Gastroesophageal sphincter (tissue), 4 donors: ENCODE measurements around the gene NME5. TPM values are rescaled to one million over a fixed set of nuclear protein-coding genes. Genes with fewer than 3 reads are reported as not detected.

Experiments used
- ATAC-seq: fragments of 150-250 bp; one replicate; pipeline ENCODE4 v1.9.1; 2016; ENCODE audit warnings: mild to moderate bottlenecking, moderate library complexity
- H3K27ac ChIP-seq, 4 donors: fragments of 200-600 bp; sonication (generic) in 3 of 4; 1 replicate in 3 of 4; 2 replicates in 1 of 4; pipeline ENCODE4 v1.5.1; 2016 to 2019
- H3K27me3 ChIP-seq: fragments of 200-600 bp; sonication (generic); one replicate; pipeline ENCODE4 v1.5.1; 2019
- H3K36me3 ChIP-seq, 2 donors: fragments of 200-600 bp; sonication (generic); one replicate each; pipeline ENCODE4 v1.5.1; 2019; ENCODE audit warnings: control low read depth in 1 of 2
- H3K4me1 ChIP-seq, 3 donors: fragments of 200-600 bp; sonication (generic); 1 replicate in 2 of 3; 2 replicates in 1 of 3; pipeline ENCODE4 v1.5.1; 2016 to 2019; ENCODE audit warnings: control low read depth in 2 of 3
- H3K4me3 ChIP-seq, 2 donors: fragments of 200-600 bp; sonication (generic); one replicate each; pipeline ENCODE4 v1.5.1; 2019; ENCODE audit warnings: mild to moderate bottlenecking in 1 of 2, moderate library complexity in 1 of 2
- H3K9me3 ChIP-seq, 3 donors: fragments of 200-600 bp; sonication (generic); one replicate each; pipeline ENCODE4 v1.5.1; 2017 to 2019; ENCODE audit warnings: control low read depth in 2 of 3
- EP300 ChIP-seq: sonication (generic); formaldehyde crosslinking; IDR thresholded peaks from one replicate; pipeline ENCODE4 v1.6.1; 2017; ENCODE audit warnings: antibody characterized with exemption, mild to moderate bottlenecking
- POLR2A ChIP-seq, 2 donors: fragments of 450-650 bp; IDR thresholded peaks; one replicate each; pipeline ENCODE4 v1.6.1; 2017; ENCODE audit warnings: antibody characterized with exemption in 2 of 2, mild to moderate bottlenecking in 2 of 2, moderate library complexity in 1 of 2
- POLR2AphosphoS5 ChIP-seq: sonication (generic); formaldehyde crosslinking; IDR thresholded peaks from one replicate; pipeline ENCODE4 v1.6.1; 2017; ENCODE audit warnings: antibody characterized with exemption
- WGBS, 2 donors: methylation state at CpG; one replicate each; pipeline ENCODE4 v1.1.5; 2018; ENCODE audit warnings: low coverage in 1 of 2; 5-methylcytosine and 5-hydroxymethylcytosine counted together
- total RNA-seq, 4 donors: library from RNA; depleted of rRNA; stranded (reverse); fragments of >200 nt; gene quantifications; one replicate each; pipeline ENCODE4 v1.1.0, GENCODE V29; 2016
- TF ChIP-seq, protein P1 (sequence below), 4 experiments: fragments of 200-600 bp in 2 of 4; fragments of 450-650 bp in 2 of 4; sonication (generic) in 1 of 4; IDR thresholded peaks; one replicate each; pipeline ENCODE4 v1.5.1; 2017 to 2019; ENCODE audit warnings: antibody characterized with exemption in 4 of 4, mild to moderate bottlenecking in 2 of 4, moderate library complexity in 2 of 4

The NME5 gene
- total RNA-seq, 4 donors from 2014 or later, result 1.2 to 10.6 (median 2.8) TPM

DNA sequence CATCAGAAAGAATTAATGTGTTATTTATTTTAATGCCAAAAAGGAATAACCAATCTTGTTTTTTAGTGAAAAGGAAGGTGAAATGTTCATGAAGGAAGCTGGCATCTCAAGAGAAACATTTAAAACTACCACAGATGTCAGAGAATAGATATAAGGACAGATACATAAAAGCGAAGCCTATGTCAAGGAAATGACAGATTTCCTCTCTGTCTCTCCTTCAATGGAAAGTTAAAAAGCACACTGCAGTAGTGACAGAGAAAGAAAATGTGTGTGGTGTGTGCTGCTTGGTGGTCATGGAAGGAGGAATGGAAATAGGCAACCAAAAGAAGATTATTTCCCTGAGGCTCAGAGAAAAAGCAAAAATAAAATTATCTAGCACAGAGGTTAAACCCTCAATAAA is 46.2 kb downstream of the NME5 start:
- no peaks in the 10 kb centered on the region for H3K4me1 ChIP-seq
- no peaks in the 10 kb centered on the region for H3K9me3 ChIP-seq
- ATAC-seq, result no peak
- no peaks in the 10 kb centered on the region for H3K36me3 ChIP-seq
- WGBS, 2 donors, result 46 to 60% methylated on average over 1 of the region's 1 CpG
- H3K27ac ChIP-seq, result no peak overlapping the region
- no peak for TF ChIP-seq EP300
- TF ChIP-seq POLR2AphosphoS5, result no peak
- TF ChIP-seq, protein P1, sequence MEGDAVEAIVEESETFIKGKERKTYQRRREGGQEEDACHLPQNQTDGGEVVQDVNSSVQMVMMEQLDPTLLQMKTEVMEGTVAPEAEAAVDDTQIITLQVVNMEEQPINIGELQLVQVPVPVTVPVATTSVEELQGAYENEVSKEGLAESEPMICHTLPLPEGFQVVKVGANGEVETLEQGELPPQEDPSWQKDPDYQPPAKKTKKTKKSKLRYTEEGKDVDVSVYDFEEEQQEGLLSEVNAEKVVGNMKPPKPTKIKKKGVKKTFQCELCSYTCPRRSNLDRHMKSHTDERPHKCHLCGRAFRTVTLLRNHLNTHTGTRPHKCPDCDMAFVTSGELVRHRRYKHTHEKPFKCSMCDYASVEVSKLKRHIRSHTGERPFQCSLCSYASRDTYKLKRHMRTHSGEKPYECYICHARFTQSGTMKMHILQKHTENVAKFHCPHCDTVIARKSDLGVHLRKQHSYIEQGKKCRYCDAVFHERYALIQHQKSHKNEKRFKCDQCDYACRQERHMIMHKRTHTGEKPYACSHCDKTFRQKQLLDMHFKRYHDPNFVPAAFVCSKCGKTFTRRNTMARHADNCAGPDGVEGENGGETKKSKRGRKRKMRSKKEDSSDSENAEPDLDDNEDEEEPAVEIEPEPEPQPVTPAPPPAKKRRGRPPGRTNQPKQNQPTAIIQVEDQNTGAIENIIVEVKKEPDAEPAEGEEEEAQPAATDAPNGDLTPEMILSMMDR (IDR thresholded peaks at IDR 0.05), result no peak
- TF ChIP-seq POLR2A (IDR thresholded peaks at IDR 0.05), result no peak
- peaks cover 23% of the 10 kb centered on the region for H3K27me3 ChIP-seq
- H3K4me3 ChIP-seq, result no peak overlapping the region

GRCh38 chr5:138092301-138092700 is 46.9 kb downstream of the NME5 start:
- WGBS, 2 donors, result 27 to 83% methylated on average over 1 of the region's 1 CpG
- no peak for TF ChIP-seq EP300
- TF ChIP-seq POLR2A (IDR thresholded peaks at IDR 0.05), result no peak
- TF ChIP-seq, protein P1 (IDR thresholded peaks at IDR 0.05), result no peak
- no peak for TF ChIP-seq POLR2AphosphoS5
- no peaks in the 10 kb centered on the region for H3K4me1 ChIP-seq
- H3K27ac ChIP-seq, result no peak overlapping the region
- ATAC-seq, result no peak
- peaks cover 16% of the 10 kb centered on the region for H3K27me3 ChIP-seq
- H3K36me3 ChIP-seq, result no peaks in the 10 kb centered on the region
- H3K9me3 ChIP-seq, result no peaks in the 10 kb centered on the region
- no peak overlapping the region for H3K4me3 ChIP-seq

DNA sequence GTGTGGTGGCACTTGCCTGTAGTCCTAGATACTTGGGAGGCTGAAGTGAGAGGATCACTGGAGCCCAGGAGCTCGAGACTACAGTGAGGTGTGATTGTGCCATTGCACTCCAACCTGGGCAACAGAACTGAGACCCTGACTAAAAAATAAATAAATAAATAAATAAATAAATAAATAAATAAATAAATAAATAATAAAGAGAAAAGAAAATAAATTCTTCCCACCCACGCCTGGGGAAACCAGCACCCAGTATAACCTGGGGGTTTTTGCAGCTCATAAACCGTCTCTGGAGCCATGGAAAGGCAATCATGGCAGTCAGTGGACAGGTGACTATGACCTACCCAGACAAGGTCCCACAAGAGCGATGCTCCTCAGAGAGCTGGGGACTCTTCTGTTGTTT is 47.5 kb downstream of the NME5 start:
- no peak for TF ChIP-seq POLR2A (IDR thresholded peaks at IDR 0.05)
- TF ChIP-seq, protein P1 (IDR thresholded peaks at IDR 0.05), result no peak
- TF ChIP-seq POLR2AphosphoS5, result no peak
- TF ChIP-seq EP300, result no peak
- WGBS, 2 donors, result 67 to 86% methylated on average over 3 to 4 of the region's 4 CpGs
- no peaks in the 10 kb centered on the region for H3K36me3 ChIP-seq
- H3K27ac ChIP-seq, result no peak overlapping the region
- peaks cover 17% of the 10 kb centered on the region for H3K27me3 ChIP-seq
- H3K4me1 ChIP-seq, result no peaks in the 10 kb centered on the region
- no peak overlapping the region for H3K4me3 ChIP-seq
- no peak for ATAC-seq
- H3K9me3 ChIP-seq, result no peaks in the 10 kb centered on the region

- Histone ChIP-seq H3K9me3 (no peaks in the 10 kb centered on the region), H3K27ac (no peak within 1 kb of the TSS), H3K27me3 (peaks cover 5% of the 10 kb centered on the region), H3K4me3 (no peak within 1 kb of the TSS), H3K36me3 (no peaks in the 10 kb centered on the region), H3K4me1 (no peaks in the 10 kb centered on the region)
- TF ChIP-seq POLR2AphosphoS5, result no peak
- TF ChIP-seq, protein P1 (IDR thresholded peaks at IDR 0.05), result no peak
- TF ChIP-seq POLR2A (IDR thresholded peaks at IDR 0.05), result no peak
- no peak for TF ChIP-seq EP300
- ATAC-seq, result no peak
- 59 to 93% methylated on average over 2 to 4 of the region's 5 CpGs for WGBS, 2 donors
These were observed 55.5 kb downstream of the NME5 start, which contains the start of gene WNT8A for GRCh38 chr5:138083702-138084101. WNT8A (plus strand) TSS chr5:138084033; CDS start chr5:138084128, 95 bp downstream.

GRCh38 chr5:138082033-138082432 is 57.2 kb downstream of the NME5 start:
- Histone ChIP-seq H3K36me3 (no peaks in the 10 kb centered on the region), H3K4me1 (peaks cover 0 to 9% (median 0%) of the 10 kb centered on the region in 3 donors), H3K9me3 (no peaks in the 10 kb centered on the region), H3K27ac (no peak overlapping the region), H3K27me3 (peaks cover 3% of the 10 kb centered on the region), H3K4me3 (no peak overlapping the region)
- 76 to 82% methylated on average over 2 to 3 of the region's 4 CpGs for WGBS, 2 donors
- no peak for ATAC-seq
- TF ChIP-seq POLR2A (IDR thresholded peaks at IDR 0.05) (no peak), POLR2AphosphoS5 (no peak), EP300 (no peak)
- TF ChIP-seq, protein P1 (IDR thresholded peaks at IDR 0.05), result no peak
